UCSD-AML1 (cell line): ENCODE measurements around the gene BAIAP2L1.

Experiments used
- DNase-seq: peaks from one replicate; lab custom pipeline; 2025; ENCODE audit not compliant: unreplicated experiment; lab: John Stamatoyannopoulos, UW

BAIAP2L1 gene

GRCh38 chr7:98242342-98242741 is 158.5 kb downstream of the BAIAP2L1 start:
- DNase-seq = no peak

GRCh38 chr7:98241674-98242241 is 159.1 kb downstream of the BAIAP2L1 start:
- DNase-seq = no peak
